ENCODE data around the gene CXADR.

DNA sequence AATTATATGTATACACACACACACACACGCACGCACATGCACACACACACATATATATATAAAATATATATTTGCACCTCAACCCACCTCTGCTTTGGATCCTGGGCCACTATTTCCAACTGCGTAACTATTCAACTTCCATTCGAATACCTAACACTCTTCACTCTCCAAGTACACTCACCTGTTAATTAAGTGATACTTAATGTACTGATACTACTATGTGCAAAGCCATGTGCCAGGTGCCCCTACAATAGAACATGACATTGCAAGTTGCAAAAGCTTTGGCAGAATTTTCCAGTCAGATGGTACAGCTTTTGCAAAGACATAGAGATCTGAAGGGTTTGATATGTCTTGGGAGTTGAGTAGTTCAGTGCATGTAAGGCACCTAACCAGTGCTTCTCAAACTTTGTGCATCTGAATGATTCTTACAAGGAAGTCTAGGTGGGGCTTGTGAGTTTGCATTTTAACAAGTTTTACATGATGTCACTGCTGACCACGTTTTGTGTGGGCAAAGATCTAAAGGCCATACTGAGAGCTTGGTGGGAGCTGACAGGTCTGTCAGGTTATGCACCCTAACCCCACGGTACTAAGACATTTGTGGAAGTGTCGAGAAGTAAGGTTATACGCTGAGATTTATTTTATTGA lies 7.2 kb downstream of the CXADR start:
- no peak for TF ChIP-seq CTCF (IDR thresholded peaks at IDR 0.05)
- no peak for TF ChIP-seq POLR2A (IDR thresholded peaks at IDR 0.05)
- TF ChIP-seq POLR2AphosphoS5 (IDR thresholded peaks at IDR 0.05): no peak
